Measurements from ENCODE around the gene INPP5F. TPM values are rescaled to one million over a fixed set of nuclear protein-coding genes. Genes with fewer than 3 reads are reported as not detected.
"Not testable (repeated sequence)": the region's sequence is repeated elsewhere in the genome, so short reads cannot be mapped to it uniquely, and the experiment has no call there.

The INPP5F gene
- total RNA-seq, 1 experiment from 2014 or later: 9.3 TPM

DNA sequence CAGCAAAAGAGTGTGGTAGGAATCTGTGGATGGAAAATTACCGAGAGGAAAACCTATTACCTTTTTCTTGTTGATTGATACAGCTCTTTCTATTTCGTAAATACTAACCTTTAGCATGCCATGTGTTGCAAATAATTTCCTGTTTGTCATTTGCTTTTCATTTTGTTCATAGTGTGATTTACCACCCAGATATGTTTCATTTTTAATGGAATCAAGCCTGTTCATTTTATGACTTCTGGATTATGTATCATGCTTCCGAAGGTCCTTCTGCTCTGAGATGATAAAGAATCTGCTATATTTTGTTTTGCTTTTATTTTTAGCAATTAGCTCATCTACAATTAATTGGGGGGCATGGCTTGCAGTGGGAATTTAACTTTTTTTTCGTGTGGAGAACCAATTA, 46.5 kb downstream of the INPP5F start:
- DNase-seq (ENCODE audit: extremely low read depth, low read depth): no peak

DNA sequence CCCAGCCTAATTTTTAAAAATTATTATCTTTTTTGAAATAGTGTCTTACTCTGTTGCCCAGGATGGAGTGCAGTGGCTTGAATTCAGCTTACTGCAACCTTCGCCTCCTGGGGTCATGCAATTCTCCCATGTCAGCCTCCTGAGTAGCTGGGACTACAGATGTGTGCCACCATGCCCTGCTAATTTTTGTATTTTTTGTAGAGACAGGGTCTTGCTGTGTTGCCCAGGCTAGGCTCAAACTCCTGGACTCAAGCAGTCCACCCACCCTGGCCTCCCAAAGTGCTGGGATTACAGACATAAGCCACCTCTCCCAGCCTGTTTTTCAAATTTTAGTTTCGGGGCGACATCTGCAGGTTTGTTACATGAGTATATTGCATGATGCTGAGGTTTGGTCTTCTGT, 47.2 kb downstream of the INPP5F start:
- DNase-seq (ENCODE audit: extremely low read depth, low read depth): not testable (repeated sequence)

DNA sequence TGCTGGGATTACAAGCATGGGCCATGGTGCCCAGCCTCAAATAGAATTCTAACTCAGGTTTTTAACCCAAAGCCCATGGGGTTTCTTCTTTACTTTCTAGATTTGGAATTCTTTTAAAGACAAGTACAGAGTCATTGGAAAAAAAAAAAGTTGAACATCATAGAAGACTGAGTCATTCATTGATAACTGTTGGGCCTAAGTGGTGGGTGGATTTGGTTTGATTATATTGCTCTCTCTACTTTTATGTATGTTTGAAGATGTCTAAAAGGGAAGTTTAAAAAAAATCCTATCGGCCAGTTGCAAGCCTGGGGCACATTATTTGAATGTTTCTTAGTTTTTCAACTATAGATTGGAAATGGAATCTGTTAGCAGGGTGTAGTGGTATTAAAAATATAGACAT, 49.7 kb downstream of the INPP5F start:
- no peak for DNase-seq (ENCODE audit: extremely low read depth, low read depth)

DNA sequence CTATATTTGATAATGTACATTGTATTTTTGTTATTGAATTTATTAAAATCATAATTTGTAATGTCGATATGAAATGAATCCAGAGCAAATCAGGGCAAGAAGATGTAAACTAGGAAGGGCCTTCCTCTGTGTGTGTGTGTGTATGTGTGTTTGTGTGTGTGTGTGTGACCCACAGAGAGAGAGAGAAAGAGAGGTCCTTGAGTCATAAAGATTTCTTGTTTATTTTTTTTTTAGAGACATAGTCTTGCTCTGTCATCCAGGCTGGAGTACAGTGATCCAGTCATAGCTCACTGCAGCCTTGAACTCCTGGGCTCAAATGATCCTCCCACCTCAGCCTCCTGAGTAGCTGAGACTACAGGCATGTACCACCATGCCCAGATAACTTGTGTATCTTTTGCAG, 50.7 kb downstream of the INPP5F start:
- no peak for DNase-seq (ENCODE audit: extremely low read depth, low read depth)

DNA sequence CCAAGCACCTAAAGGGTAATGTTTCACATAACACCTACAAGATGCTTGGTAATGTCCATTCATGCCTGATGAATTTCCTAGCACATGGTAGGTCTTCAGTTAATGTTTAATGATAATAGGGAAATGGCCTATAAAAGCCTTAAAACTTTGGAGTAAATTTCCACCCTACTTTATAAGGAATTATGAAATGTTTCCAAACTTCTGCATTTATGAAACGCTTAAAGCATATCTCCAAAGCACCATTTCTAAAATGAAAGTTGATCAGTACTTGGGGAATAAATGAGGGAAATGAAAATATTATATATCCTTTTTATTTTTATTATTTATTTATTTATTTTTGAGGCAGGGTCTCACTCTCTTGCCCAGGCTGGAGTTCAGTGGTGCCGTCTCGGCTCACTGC, 51.8 kb downstream of the INPP5F start:
- no peak for DNase-seq (ENCODE audit: extremely low read depth, low read depth)

DNA sequence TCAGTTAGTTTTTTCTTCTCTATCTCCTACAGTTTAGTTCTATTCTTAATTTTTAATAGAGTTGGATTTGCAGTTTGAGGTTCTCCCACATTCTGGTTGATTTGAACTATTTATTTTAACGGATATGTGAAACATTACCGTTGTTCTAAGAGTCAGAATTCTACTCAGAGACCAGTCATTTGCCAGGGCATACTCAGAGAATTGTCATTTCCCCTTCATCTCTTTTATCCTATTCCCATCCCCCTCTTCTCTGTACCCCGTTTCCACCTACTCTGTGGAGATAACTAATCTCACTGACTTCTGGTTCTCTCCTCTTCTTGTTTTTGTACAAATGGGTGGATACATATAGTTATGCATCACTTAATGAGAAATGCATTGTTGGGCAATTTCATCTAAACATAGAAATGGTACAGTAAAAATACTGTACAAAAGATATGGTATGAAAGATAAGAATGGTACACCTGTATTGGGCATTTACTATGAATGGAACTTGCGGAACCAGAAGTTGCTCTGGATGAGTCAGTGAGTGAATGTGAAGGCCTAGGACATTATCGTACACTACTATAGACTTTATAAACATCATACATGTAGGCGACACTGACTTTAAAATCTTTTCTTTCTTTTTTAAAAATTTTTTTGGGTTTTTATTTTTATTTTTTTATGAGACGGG, 53.1 kb downstream of the INPP5F start:
- no peak for DNase-seq (ENCODE audit: extremely low read depth, low read depth)

DNA sequence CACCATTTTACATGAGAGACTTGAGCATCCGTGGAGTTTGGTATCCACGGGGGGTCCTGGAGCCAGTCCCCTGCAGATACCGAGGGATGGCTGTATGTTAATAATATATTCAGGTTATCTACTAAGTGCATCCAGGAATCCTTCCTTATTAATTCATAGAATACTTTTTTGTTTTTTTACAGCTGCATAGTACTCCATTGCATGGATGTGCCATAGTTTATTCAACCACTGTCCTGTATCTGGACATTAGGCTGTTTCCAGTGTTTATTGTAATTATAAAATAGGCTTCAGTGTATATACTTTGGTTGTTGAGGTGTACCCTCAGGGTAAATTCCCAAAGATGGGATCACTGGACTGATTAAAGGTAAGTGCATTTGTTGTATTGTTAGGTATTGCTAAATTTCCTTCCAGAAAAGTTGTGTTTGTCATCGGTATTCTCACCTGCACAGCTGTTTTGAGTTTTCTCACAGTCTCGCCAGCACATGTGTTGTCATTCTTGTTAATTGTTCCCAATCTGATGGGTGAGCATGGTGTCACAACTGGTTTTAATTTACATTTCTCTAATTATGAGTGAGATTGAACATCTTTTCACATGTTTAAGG, 55.1 kb downstream of the INPP5F start:
- no peak for DNase-seq (ENCODE audit: extremely low read depth, low read depth)

DNA sequence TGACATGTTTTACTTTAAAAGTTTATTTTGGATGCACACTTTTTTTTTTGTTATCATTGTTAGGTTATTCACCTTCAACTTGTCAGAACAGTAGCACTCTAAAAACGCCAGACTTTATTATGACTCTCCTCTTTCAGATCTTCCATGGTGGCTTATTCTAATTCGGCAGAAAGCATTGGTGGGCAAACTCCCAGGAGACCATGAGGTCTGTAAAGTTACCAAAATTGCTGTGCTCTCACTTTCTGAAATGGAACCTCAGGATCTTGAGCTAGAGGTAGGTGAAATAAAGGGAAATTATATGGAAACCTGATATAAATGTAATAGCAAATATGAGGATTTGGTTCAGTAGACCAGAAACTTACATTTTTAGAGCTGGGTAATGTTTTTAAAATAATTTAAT, 55.6 kb downstream of the INPP5F start:
- no peak for DNase-seq (ENCODE audit: extremely low read depth, low read depth)

DNA sequence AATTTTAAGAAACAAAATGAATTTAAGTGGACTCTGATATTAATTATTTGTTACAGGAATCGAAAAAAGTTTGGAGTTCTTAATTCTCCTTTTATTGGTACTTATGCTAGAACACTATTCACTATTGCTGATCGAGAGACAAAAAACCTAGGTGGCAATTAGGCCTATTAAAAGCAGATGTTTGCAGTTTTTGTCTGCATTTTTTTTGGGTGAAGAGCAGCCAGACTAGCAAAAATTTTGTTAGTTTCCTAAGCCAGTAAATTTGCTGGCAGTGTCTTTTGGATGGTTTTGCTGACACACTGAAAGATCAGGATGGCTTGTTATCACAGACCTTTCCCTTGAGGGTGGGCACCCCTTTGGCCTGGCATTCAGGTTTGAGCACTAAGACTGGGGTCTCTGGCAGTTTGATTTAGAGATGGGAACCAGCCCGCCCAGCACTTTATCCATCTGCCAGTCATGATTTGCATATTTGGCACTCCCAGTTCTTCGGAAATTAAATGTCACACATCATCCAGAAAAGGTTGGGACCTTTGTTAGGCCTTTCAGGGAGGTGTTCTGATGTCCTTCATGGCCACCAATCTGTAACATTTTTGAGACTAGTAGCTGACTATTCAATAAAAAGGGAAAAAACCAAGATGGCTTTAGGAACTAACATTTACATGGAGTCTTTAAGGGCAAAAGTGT, 57.3 kb downstream of the INPP5F start:
- no peak for DNase-seq (ENCODE audit: extremely low read depth, low read depth)

DNA sequence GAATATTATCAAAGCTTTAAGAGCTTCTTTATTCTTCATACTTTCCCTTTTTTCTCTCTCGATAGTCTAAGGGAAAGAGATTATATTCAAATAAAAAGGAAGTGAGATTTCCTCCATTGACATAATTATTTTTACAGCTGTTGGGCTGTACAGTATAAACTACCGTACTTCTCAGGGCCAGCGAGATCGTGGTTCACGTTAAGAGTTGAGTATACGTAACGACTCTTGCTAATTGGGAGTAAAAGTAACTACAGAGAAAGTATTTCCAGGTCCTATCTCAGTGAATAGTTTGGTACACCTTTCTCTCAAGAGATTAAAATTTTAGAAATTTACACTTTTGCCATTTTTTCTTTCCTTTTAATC, 57.8 kb downstream of the INPP5F start:
- DNase-seq (ENCODE audit: extremely low read depth, low read depth): no peak

DNA sequence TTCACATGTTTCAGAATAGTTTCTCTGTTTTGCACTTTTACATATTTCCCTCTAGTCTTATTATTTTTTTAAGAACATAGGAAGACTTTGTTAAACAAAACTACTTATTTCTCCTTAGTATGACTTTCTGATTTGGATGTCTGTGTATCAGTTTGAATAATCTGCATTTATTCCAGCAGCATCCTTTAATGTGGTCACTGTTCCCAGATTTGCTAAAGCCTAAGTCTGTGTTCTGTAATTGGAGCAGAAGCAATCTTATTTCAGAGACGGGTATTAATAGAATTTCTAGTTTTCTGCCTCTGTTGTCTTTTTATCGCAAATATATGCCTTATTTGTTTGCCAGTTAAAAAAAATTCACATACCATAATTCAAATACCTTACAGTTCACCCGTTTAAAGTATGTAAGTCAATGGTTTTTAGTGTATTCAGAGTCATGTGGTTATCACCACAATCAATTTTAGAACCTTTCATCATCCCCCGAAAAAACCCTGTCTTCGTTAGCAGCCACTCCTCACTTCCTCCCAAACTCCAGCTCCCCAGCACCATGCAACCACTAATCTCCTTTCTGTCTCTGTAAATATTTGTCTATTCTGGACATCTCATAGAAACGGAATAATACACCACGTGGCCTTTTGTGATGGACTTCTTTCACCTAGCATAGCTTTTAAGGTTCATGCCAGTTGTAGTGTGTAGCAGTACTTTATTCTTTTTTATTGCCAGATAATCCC, 58.7 kb downstream of the INPP5F start:
- DNase-seq (ENCODE audit: extremely low read depth, low read depth): no peak

DNA sequence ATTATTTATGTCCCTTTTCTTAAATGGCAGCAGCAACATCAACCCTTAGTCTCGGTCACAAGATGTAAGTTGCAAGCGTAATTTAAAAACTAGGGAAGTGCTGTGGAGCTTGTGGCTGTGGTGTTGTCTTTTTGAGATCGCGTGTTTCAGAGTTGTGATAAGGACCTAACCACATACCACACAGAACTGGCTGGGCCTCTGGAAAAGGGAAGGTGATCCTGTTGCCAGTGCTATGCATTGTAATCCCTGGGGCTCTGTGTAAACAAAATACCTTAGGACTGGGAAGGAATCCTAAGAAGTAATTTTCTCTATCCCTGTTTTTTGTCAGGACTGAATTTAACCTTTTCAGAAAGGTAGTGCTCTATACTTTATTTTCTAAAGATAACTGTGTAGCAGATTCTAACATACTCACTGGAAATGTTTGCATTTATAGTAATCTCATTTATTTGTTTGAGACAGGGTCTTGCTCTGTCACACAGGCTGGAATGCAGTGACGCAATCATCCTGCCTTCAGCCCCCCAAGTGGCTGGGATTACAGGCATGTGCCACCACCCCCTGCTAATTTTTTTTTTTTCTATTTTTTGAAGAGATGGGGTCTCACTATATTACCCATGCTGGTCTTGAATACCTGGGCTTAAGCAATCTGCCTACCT, 60.4 kb downstream of the INPP5F start:
- DNase-seq (ENCODE audit: extremely low read depth, low read depth): no peak

DNA sequence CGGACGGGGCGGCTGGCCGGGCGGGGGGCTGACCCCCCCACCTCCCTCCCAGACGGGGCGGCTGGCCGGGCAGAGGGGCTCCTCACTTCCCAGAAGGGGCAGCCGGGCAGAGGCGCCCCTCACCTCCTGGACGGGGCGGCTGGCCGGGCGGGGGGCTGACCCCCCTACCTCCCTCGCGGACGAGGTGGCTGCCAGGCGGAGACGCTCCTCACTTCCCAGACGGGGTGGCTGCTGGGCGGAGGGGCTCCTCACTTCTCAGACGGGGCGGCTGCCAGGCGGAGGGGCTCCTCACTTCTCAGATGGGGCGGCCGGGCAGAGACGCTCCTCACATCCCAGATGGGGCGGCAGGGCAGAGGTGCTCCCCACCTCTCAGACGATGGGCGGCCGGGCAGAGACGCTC, 69.3 kb downstream of the INPP5F start:
- DNase-seq (ENCODE audit: extremely low read depth, low read depth): not testable (repeated sequence)

DNA sequence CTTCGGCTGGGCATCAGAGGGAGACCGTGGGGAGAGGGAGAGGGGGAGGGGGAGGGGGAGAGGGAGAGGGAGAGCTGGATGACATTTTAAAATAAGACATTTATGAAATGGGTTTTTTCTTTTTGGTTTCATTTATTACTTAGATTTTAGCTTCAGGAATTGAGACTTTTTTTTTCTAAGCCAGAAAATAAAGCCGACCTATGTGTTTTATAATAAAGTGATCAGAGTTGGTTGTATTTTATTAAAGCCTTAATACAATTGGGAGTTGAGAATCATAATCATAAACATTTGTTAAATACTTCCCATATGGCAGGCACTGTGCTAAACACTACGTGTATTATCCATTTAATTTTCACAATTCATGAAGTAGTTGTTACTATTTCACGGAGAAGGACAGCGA, 70.2 kb downstream of the INPP5F start:
- no peak for DNase-seq (ENCODE audit: extremely low read depth, low read depth)

DNA sequence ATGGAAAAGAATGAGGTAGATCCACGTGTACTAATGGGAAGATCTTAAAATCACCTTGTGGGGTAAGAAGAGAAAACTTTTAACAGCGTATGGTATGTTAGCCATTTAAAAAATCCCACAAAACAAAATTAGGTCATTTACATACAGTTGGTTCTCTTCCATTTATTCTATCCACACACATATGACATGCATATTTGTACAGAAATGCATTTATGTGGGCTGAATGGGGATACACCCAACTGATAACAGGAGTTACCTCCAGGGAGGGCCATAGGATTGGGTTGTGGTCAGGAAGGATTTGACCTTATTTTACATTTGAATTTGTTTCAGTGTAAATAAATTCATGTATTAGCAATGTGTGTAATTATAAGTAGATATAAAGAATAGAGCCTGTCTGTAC, 75.3 kb downstream of the INPP5F start:
- no peak for DNase-seq (ENCODE audit: extremely low read depth, low read depth)

DNA sequence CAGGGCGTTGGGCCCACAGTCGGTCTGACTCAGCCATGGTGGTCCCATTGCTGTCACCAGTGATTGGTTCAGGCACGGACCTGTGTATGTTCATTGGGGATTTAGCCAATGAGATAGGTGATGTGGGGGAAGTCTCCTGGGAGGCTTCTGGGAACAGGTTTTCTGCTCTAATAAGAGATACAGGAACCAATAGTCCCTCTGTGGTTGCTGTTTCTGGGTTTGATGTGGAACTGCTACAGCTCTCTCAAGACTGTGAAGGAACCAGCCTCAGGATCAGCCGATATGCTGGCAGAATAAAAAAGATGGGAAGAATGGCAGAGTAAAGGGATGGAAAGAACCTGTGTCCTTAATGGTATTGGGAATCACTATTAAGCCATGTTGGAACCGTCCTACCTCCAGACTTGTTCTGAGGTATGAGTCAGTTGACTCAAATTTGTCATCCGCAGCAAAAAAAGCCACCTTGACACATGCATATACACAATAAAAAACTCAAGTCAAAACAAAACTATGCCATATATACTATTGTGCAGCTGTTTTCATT, 76.2 kb downstream of the INPP5F start:
- no peak for DNase-seq (ENCODE audit: extremely low read depth, low read depth)

DNA sequence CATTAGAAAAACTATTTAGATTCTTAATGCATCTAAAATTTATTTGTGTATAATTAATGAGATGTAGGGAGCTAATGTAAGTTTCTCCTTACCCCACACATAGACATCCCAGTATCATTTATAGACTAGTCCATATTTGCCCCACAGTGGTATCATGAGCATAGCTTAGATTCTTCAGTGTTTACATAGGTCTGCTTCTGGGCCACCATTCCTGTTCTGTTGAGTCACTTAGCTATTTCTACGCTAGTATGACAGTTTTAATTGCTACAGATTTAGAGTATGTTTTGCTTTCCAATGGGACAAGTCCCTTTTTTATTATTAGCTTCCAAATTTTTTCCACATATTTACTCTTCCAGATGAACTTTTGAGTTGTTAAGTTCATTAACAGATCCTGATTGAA, 77.4 kb downstream of the INPP5F start:
- DNase-seq (ENCODE audit: extremely low read depth, low read depth): no peak

DNA sequence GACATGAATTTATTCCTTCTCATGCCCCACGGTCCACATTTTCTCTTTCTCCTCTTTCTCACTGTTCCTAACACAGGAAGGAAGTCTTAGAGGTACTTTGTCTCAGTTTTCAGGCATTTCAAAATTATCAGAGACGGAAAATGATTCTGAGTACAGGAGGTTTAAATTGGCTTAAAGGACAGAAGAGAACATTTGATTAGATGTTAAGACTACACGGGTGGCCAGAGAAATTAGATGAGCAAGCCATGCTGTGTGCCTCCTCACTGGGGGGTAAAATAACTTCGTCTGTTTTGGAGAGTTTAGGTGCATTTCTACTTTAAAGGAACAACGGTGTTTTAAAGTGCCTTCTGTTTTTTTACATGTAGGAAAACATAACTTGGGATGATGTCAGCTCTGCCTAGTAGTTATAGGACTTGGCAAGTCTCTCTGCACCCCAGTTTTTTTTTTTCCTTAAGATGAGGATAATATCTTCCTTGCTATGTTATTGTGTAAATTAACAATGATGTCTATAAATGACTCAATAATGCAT, 79.9 kb downstream of the INPP5F start:
- no peak for DNase-seq (ENCODE audit: extremely low read depth, low read depth)

DNA sequence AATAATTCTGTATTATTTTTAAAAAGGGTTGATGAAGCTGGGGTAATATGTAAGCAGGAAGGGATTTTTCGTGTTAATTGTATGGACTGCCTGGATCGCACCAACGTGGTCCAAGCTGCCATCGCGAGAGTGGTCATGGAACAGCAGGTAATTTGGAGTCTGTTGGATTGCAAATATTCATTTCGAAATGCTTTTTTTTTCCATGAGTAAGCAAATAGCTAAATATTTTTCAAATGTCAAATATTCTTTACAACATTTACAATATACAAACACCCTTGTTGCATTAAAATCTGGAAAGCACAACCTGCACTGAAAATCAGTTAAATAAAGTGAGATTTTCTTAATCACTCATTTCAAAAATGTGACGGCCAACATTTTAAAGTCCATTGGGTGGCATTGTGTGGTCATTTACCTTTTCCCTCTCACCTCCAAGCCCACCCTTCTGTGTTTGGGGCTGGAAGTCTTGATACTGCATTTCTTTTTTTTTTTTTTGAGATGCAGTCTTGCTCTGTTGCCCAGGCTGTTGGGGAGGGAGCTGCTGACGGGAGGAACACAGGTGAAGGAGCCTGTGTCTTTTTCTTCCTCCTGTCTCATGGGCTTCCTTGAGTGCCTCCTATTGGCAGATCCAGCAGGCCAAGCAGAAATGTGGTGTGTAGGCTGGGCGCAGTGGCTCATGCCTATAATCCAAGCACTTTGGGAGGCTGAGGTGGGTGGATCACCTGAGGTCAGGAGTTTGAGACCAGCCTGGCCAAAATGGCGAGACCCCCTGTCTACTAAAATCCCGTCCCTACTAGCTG, 80.7 kb downstream of the INPP5F start:
- no peak for DNase-seq (ENCODE audit: extremely low read depth, low read depth)
